ENCODE results near the gene SYN1.
A peak's percentile ranks its signal among the peaks of the same experiment; 100 is the strongest.

Gene SYN1

DNA sequence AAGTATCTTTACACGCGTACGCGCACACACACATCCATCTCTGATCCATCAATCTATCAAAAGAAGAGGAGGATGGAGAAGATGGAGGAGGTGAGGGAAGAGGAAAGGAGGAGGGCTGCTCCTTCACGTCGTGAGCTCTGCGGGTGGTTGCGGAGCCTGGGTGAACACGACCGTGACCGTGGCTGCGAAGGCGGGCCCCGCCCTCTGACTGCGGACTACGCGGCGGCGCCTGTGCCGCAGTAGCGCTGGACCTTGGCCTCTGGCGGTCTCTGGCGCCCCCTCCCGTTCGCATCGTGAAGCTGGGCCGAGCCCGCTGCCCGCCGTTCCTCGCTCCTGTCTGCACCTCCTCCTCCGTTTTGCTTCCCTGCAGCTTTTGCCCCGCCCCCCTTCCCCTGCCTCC is 96.4 kb downstream of the SYN1 start:
- peak; percentile 57 for DNase-seq (ENCODE audit: low read depth)
